GM18520 (cell line): Measurements from ENCODE around the gene FKBP2.

Source experiments
- ATAC-seq: cut with Tn5 transposase; IDR thresholded peaks from one replicate; pipeline ENCODE4 v1.9.1; 2021; ENCODE audit not compliant: unreplicated experiment

The FKBP2 gene

DNA sequence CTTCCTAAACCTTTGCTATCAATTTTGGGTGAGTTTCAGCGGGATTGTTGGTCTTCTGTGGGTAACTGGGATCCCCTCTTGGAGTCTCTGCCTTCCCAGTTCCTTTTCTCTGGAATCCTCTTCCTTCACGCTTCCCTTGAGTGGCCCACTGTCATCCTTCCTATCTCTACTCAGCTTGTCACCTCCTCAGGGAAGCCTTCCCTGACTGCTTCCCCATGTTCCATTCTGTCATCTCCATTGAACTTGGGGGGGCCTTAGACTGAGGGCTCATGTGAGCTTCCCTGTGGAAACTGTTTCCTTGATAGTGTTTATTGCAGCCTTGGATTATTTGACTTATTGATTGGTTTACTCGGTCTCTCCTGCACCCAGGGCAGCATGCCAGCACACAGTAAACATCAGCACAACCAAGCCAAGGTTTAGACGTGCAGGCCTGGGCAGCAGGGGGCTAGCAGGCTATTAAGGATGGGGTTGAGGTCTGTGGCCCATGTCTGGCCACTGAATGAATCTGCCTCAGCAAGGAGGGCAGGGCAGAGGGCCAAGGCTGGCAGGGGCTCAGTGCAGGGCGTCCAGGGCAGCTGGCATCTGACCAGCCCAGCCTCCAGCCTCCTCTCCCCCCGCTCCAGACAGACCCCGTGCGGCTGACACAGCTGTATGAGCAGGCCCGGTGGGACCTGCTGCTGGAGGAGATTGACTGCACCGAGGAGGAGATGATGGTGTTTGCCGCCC, 22.1 kb upstream of the FKBP2 start:
- no peak for ATAC-seq

DNA sequence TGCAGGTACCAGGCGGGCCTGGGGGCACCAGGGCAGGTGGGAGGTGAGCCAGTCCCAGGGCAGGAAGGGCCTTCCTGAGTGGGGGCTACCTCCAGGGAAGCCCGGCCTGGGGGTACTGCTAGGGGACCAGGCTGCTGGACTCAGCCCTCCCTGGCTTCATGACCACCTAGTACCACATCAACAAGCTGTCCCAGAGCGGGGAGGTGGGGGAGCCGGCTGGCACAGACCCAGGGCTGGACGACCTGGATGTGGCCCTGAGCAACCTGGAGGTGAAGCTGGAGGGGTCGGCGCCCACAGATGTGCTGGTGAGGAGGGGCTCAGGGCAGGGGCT, 21.6 kb upstream of the FKBP2 start:
- no peak for ATAC-seq

DNA sequence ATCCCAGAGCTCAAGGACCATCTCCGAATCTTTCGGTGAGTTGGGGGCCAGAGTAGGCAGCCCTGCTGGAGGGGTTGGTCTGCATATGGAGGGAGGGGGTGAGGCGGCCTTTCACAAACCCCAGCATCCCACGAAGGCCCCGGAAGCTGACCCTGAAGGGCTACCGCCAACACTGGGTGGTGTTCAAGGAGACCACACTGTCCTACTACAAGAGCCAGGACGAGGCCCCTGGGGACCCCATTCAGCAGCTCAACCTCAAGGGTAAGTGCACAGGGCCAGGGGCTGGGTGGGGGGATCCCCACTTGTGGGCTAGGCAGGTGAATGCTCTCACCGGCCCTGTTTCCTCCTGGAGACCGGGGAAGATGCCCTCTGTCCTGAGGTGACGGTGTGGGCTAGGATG, 21.1 kb upstream of the FKBP2 start:
- no peak for ATAC-seq

DNA sequence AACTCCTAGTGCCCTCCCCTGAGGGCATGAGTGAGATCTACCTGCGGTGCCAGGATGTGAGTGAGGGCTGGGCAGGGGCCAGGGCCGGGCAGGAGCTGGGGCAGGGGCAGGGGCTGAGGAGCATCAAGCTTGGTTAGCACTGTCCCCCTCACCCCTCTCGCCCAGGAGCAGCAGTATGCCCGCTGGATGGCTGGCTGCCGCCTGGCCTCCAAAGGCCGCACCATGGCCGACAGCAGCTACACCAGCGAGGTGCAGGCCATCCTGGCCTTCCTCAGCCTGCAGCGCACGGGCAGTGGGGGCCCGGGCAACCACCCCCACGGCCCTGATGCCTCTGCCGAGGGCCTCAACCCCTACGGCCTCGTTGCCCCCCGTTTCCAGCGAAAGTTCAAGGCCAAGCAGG, 20.6 kb upstream of the FKBP2 start:
- no peak for ATAC-seq

DNA sequence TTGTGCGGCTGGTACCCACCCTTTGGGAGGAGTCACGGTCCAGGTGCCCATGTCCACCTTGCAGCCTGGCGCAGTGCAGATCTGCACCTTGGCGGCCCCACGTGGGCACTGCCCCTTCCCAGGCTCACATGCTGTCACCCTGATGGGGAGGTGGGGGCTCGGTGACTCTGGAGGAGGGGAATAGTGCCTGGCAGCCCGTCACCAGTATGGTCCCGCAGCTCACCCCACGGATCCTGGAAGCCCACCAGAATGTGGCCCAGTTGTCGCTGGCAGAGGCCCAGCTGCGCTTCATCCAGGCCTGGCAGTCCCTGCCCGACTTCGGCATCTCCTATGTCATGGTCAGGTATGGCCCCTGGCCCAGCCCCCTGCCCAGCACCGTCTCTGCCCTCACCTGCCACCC, 20.1 kb upstream of the FKBP2 start:
- ATAC-seq = no peak

DNA sequence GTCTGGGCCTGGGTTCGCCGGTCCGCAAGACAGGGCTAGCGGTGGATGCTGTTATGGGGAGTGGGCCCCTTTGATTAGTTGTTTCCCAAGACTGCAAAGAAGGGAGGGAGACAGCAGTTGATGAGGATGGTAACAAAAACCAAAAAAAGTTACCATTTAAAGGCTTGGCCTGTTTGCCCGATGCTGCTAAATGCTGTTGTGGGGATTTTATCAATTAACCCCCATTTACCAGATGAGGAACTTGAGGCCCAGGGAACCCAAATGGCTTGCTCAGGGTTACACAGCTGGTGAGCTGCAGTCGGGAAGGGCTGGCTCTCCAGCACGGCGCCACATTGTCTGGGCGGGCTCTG, 18.3 kb upstream of the FKBP2 start:
- ATAC-seq = no peak

DNA sequence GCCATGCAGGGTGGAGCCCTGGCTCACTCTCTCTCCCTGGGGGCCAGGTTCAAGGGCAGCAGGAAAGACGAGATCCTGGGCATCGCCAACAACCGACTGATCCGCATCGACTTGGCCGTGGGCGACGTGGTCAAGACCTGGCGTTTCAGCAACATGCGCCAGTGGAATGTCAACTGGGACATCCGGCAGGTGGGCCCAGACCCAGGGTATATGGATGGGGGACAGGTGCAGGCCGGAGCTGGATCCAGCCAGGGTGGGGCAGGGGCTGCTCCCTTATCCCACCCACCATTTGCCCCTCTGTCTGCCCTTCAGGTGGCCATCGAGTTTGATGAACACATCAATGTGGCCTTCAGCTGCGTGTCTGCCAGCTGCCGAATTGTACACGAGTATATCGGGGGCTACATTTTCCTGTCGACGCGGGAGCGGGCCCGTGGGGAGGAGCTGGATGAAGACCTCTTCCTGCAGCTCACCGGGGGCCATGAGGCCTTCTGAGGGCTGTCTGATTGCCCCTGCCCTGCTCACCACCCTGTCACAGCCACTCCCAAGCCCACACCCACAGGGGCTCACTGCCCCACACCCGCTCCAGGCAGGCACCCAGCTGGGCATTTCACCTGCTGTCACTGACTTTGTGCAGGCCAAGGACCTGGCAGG, 17.8 kb upstream of the FKBP2 start:
- no peak for ATAC-seq

DNA sequence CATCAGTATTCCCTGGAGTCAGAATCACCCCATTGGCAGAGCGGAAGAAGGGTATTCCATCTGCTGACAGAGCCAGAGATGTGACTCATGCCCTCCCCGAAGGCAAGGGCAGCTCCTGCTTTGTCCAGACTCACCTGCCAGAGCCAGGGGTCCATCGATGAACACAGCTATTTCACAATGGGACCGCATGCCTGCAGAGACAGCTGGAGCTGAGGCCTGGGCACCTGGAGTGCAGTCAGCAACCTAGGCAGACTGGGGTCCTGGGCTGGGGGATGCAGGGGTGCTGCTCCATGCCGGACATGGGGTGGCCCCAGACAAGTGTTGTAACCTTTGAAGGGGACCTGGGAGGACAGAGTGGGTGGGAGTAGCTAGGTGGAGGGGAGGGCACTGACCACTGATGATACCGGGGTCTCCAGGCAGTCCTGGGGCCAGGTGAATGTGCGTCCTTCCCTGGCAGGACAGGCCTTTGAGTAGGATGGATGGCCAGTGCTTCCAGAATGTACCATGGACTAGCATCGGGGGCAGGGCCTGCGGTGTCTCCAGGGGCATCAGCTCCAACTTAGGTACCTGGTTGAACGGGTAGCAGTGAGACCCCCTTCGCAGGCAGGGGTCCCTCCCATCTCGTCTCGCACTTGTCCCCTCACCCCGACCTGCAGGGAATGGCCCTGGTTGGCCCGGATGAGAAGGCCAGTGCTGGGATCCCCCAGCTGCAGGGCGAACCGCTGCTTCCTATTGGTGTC, 16.6 kb upstream of the FKBP2 start:
- ATAC-seq = no peak

DNA sequence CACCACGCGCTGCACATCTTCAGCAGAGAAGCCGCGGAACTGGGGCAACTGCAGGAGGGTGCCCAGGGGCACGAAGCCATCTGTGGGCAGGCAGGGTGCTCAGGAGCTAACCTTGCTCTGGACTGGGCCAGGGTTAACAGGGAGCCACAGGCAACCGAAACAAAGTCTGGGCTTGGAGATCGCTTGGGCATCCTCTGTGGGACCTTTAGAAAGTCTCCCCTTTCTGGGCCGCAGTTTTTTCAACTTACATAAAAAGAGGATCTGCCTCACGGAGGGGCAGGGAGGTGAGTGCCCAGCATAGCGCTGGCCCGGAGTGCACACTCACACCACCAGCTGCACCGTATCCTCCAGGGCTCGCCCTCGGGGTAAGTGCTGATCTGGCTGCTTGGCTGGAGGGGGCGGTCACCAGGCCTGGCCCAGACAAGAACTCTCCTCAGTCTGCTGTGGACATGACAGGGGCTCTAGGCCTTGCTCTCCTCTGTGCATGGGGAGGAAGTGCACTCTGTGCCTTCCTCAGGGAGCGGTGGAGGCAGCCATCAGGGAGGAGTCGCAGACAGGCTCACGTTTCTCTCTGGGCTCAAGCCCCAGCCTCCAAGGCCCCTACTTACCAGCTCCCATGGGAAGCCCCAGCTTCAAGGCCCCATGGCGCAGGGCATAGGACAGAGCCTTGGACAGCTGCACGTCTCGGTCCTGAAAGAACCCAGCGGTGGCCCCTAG, 15.8 kb upstream of the FKBP2 start:
- ATAC-seq = no peak

DNA sequence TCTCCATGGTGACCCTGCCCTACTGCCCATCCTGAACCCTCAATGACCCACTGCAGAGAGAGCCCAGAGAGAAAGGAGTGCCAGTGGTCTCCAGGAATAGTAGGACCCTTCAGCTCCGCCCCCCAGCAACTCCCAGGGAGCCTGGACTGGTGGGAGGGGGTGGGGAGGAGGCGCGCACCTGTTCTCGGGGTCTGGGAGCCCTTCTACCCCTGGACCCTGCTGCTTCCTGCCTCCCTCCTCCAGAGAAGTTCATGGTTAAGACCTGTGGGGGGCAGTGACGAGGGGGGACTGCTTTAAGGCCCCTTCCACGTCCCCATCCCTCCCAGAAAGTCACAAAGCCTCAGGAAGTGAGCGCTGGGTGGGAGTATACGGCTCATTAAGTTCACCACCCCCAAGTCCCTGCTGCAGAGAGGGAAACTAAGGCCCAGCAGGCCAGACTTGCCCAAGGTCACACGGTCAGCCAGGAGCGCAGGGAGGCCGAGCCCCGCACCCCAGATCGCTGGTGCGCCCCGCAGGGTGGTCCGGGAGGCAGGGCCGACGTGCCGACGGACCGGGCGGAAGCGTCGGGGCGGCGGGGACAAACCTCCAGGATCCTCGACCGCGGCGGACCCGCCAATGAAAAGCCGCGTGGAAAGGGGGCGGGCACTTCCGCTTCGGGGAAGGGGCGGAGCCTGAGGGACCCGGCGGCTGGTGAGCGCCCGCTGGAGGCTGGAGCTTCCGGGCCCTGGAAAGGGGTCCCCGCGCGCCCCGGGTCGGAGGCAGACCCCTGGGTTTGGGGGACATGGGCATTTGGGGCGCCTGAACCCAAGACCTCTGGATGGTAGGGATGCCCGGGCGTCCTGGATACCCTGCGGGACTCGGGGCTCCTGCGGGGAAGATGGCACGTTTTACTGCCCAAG, 15.0 kb upstream of the FKBP2 start, which contains the start of the genes NUDT22 and TRPT1:
TSS of gene NUDT22 (plus strand) at position 667 of the 899 bp plus-strand sequence. CDS start 379 bp downstream, outside the sequence.
TSS of gene TRPT1 (minus strand) at position 579 of the 899 bp plus-strand sequence. CDS start at position 253, 326 bp downstream.
- ATAC-seq = peak; percentile 35

DNA sequence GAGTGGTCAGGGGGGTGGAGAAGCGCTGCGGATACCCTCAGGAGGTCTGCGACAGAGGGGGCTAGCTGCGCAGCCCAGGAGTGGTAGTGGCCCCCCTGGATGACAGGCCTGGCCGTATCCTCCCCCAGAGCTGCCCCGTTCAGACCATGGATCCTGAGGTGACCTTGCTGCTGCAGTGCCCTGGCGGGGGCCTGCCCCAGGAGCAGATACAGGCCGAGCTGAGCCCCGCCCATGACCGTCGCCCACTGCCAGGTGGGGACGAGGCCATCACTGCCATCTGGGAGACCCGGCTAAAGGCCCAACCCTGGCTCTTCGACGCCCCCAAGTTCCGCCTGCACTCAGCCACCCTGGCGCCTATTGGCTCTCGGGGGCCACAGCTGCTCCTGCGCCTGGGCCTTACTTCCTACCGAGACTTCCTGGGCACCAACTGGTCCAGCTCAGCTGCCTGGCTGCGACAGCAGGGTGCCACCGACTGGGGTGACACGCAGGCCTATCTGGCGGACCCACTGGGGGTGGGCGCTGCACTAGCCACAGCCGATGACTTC, 14.3 kb upstream of the FKBP2 start:
- no peak for ATAC-seq

DNA sequence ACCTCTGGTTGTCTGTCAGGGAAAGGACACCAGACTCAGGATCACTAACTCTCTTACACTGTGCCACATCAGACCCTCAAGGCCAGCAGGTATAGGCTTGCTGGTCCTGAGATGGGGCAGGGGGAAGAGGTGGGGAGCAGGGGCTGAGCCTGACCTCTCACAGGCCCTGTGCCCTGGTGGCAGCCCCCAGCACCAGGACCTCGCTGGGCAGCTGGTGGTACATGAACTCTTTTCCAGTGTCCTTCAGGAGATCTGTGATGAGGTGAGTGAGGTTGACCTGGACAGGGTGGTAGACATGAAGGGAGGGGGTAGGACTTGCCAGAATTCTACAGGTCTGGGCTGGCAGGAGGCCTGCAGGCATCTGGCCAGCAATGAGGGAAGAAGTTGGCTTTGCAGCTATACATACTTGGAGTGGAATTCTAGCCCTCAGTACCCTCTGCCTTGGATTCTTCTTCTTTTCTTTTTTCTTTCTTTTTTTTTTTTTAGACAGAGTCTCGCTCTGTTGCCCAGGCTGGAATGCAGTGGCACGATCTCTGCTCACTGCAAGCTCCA, 13.4 kb upstream of the FKBP2 start:
- no peak for ATAC-seq

DNA sequence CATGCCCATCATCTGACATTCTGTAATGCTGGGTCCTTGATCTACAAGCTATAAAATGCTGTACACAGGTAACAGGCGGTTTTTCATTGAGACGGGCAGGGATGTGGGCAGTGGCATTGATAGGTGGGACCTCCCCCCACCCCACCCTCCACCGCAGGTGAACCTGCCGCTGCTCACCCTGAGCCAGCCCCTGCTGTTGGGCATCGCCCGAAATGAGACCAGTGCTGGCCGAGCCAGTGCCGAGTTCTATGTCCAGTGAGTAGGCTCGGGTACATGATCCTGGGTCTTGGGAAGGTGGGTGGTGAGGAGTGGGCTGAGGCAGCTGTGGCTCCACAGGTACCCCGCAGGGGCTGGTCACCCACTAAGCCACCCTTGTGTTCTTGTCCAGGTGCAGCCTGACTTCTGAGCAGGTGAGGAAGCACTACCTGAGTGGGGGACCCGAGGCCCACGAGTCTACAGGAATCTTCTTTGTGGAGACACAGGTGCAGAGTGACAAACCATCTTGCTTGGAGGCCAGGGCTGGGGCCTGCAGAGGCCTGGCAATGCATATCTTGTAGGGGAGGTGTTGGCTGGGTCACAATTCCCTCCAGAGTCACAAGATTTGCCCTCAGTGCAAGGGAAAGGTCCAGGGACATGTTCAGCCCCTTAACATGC, 11.7 kb upstream of the FKBP2 start:
- ATAC-seq = no peak

DNA sequence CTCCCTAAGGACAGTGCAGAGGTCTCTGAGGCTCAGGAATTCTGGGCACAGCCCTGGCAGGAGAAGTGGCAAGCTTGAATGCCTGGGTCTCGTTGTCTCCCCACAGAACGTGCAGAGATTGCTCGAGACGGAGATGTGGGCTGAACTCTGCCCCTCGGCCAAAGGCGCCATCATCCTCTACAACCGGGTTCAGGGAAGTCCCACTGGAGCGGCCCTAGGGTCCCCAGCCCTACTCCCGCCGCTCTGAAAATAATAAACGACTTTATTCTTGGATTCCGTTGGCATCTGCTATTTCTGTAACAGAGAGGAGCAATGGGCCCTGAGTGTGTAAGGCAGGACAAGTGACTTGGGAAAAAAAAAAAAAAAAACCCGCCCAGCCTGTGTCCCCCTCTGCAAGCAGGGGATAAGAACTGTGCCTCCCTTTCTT, 11.1 kb upstream of the FKBP2 start:
- no peak for ATAC-seq

DNA sequence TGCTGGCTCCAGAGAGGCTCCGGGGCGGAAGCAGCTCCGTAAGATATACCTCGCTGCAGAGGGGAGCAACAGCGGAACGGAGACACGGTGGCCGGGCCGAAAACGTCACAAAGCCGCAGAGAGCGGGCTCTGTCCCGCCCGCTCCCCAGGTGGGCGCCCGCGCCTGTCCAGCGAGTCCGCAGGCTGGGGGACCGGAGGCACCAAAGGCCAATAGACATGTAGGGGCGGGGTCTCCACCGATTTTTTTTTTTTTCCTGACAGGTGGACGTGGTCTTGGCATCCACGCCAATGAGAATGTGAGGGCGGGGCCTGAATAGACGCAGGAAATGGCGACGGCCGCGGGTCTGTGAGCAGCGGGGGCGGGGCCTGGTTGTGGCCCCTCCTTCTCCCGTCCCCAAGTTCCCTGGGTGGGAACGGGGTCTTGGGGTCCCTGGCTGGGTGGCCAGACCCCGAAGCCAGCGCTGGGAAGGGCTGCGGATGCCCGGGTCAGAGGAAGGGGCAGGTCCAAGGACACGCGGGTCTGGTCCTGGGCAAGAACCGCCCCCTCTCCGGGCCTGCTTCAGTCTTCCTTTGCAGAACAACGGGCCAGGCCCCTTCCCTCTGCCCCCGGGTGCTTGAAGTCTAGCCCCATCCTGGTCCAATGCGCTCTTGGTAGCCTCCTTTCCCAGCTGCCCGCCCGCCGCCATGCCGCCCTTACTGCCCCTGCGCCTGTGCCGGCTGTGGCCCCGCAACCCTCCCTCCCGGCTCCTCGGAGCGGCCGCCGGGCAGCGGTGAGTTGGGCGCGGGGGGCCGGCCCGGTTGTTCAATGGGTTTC, 10.5 kb upstream of the FKBP2 start, which contains the start of gene DNAJC4:
TSS of gene DNAJC4 (plus strand) at position 378 of the 814 bp plus-strand sequence. CDS start at position 685, 307 bp downstream.
- peak; percentile 34 for ATAC-seq

DNA sequence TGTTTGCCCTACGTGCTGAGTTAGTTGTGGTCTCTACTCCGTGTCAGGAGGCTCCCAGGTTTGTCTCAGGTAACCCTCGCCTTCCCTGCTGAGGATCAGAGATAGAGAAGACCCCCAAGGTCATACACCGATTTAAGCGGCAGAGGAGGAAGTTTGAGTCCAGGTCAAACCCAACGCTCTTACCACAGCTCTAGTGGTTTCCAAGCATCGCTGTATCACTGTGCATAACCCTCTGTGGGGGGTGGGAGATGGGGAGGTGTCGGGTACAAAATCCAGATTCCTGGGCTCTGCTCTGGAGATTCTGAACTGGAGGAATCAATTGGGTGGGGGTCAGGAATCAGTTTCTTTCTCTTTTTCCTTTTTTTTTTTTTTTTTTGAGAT, 9.9 kb upstream of the FKBP2 start:
- ATAC-seq = no peak

DNA sequence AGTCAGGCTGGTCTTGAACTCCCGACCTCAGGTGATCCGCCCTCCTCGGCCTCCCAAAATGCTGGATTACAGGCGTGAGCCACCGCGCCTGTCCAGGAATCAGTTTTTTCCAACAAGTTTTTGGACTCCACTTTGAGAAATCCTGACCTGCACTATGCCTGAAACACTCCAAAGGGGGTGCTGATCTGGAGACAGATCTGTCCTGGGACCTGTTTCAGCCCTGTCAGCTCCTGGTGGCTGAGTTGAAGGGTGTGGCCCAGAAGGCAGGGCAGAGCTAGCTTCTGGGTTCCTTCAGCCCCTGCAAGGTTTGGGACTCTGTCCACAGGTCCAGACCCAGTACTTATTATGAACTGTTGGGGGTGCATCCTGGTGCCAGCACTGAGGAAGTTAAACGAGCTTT, 9.3 kb upstream of the FKBP2 start:
- ATAC-seq = no peak

DNA sequence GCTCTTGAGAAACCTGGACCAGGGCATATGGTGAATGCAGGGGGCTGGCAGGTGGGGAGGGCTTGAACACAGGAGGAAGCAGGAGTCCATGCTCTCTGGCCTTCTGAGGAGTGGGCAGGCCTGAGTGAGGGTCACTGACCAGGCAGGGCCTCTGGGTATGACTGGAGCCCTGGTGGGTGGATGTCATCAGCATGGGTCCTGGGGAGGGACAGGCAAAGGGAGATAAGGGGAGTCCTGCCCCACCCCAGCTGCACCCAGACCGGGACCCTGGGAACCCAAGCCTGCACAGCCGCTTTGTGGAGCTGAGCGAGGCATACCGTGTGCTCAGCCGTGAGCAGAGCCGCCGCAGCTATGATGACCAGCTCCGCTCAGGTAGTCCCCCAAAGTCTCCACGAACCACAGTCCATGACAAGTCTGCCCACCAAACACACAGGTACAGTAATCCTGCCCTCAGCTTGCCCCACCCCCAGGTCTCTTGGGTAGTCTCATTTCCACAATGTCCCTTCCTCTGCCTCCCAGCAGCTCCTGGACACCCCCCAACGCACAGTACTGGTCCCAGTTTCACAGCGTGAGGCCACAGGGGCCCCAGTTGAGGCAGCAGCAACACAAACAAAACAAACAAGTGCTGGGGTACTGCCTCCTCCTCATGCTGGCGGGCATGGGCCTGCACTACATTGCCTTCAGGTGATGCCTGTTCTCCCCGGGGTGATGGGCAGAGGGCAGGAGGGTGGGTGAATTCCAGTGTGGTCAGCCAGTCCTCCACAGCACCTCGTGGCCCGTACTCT, 8.5 kb upstream of the FKBP2 start:
- no peak for ATAC-seq
